ENCODE measurements around the gene MED25.

Gene MED25

GRCh38 chr19:49875177-49875576 is 57.1 kb downstream of the MED25 start:
- DNase-seq: no peak

GRCh38 chr19:49875857-49876421 is 57.9 kb downstream of the MED25 start:
- no peak for DNase-seq

GRCh38 chr19:49876422-49877019 is 58.4 kb downstream of the MED25 start:
- peak; percentile 92 for DNase-seq

- DNase-seq: peak; percentile 90
Observed at GRCh38 chr19:49877020-49877878, 59.2 kb downstream of the MED25 start, which contains the start of the genes AKT1S1 and TBC1D17. AKT1S1 (minus strand) TSS chr19:49877355; CDS start chr19:49873295, 4,060 bp downstream. TBC1D17 (plus strand) TSS chr19:49877702; CDS start chr19:49877724, 22 bp downstream.

- DNase-seq: peak; percentile 93
Observed at GRCh38 chr19:49877879-49878743, 60.0 kb downstream of the MED25 start.

GRCh38 chr19:49878744-49879070 is 60.6 kb downstream of the MED25 start:
- no peak for DNase-seq

GRCh38 chr19:49879243-49879963 is 61.3 kb downstream of the MED25 start:
- DNase-seq: no peak

GRCh38 chr19:49880162-49880869 is 62.2 kb downstream of the MED25 start:
- DNase-seq: no peak

- no peak for DNase-seq
Observed at GRCh38 chr19:49881186-49881585, 63.1 kb downstream of the MED25 start.

GRCh38 chr19:49881672-49882394 is 63.7 kb downstream of the MED25 start:
- DNase-seq: no peak

- DNase-seq: no peak
Observed at GRCh38 chr19:49882643-49883042, 64.6 kb downstream of the MED25 start.

- DNase-seq: no peak
Observed at GRCh38 chr19:49883094-49883493, 65.0 kb downstream of the MED25 start.

GRCh38 chr19:49884109-49884508 is 66.0 kb downstream of the MED25 start:
- DNase-seq: no peak

GRCh38 chr19:49884760-49885159 is 66.7 kb downstream of the MED25 start:
- no peak for DNase-seq
